GM18951 (cell line): ENCODE data around the gene PITX1.

Experiments used
- POLR2A ChIP-seq: IDR thresholded peaks from 4 replicates; pipeline ENCODE4 v1.6.1; 2011; ENCODE audit warnings: mild to moderate bottlenecking; ENCODE audit not compliant: insufficient read length, insufficient read depth; ENCODE audit errors: extremely low read depth
- in situ Hi-C: fragments of 300-500 bp; cut with MboI; formaldehyde crosslinking; loops from one replicate; pipeline ENCODE4 v1.12.0; 2022; ENCODE audit warnings: low sequenced_read_pairs, mixed read lengths, inconsistent platforms; ENCODE audit not compliant: unreplicated experiment

The PITX1 gene

GRCh38 chr5:135041726-135042125 is 7.7 kb upstream of the PITX1 start:
- in situ Hi-C loops: no loop called here
- TF ChIP-seq POLR2A: no peak

- in situ Hi-C loops: no loop called here
Measured at GRCh38 chr5:135041145-135041587, 7.1 kb upstream of the PITX1 start.

GRCh38 chr5:135040333-135041144 is 6.5 kb upstream of the PITX1 start:
- no peak for TF ChIP-seq POLR2A
- in situ Hi-C loops: no loop called here

More at GRCh38 chr5:135041145-135041587, 7.1 kb upstream of the PITX1 start:
- TF ChIP-seq POLR2A: no peak

GRCh38 chr5:135040034-135040332 is 6.0 kb upstream of the PITX1 start:
- no peak for TF ChIP-seq POLR2A
- in situ Hi-C loops: no loop called here

GRCh38 chr5:135039271-135040033 is 5.4 kb upstream of the PITX1 start:
- in situ Hi-C loops: no loop called here
- no peak for TF ChIP-seq POLR2A

- TF ChIP-seq POLR2A: no peak
- in situ Hi-C loops: no loop called here
Measured at GRCh38 chr5:135038813-135039270, 4.8 kb upstream of the PITX1 start.

GRCh38 chr5:135038205-135038812 is 4.3 kb upstream of the PITX1 start:
- in situ Hi-C loops: no loop called here
- TF ChIP-seq POLR2A: no peak

- no peak for TF ChIP-seq POLR2A
- in situ Hi-C loops: no loop called here
Measured at GRCh38 chr5:135037519-135038204, 3.6 kb upstream of the PITX1 start.

GRCh38 chr5:135036405-135036804 is 2.4 kb upstream of the PITX1 start:
- TF ChIP-seq POLR2A: no peak
- in situ Hi-C loops: no loop called here

- in situ Hi-C loops: no loop called here
Measured at GRCh38 chr5:135035678-135036030, 1.6 kb upstream of the PITX1 start.

GRCh38 chr5:135034963-135035677 is 1.1 kb upstream of the PITX1 start:
- in situ Hi-C loops: no loop called here

More at GRCh38 chr5:135035678-135036030, 1.6 kb upstream of the PITX1 start:
- no peak for TF ChIP-seq POLR2A

GRCh38 chr5:135034236-135034962 is 371 bp upstream of the PITX1 start:
- in situ Hi-C loops: no loop called here
- TF ChIP-seq POLR2A: no peak

More at GRCh38 chr5:135034963-135035677, 1.1 kb upstream of the PITX1 start:
- TF ChIP-seq POLR2A: no peak
